Activated CD8-positive, alpha-beta memory T cell treated with anti-CD3 and anti-CD28 coated beads, Interleukin-2, amount 50 U/mL, for 48 hours (primary cell): ENCODE measurements around the gene GRM7.

Source experiments
- DNase-seq: peaks from one replicate; pipeline ENCODE4 v3.0.0-alpha.2; 2020

Gene GRM7

DNA sequence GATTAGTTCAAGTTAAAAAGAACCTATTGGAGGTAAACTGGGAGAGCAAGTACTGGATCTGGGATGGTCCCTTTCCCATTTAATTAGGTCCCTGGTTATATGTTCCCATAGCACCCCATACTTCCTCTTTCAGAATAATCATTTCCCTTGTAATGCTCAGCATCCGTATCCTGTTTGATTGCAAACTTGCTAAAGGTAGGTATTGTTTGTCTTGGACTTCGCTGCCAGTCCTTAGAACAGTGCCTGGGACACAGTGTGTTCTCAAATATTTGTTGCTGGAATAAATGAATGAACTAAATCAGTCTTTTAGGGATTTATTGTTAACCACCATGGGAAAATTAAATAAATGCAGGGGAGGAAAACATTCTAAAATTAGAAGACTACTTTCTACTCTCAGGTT, 299.8 kb downstream of the GRM7 start:
- DNase-seq = no peak

DNA sequence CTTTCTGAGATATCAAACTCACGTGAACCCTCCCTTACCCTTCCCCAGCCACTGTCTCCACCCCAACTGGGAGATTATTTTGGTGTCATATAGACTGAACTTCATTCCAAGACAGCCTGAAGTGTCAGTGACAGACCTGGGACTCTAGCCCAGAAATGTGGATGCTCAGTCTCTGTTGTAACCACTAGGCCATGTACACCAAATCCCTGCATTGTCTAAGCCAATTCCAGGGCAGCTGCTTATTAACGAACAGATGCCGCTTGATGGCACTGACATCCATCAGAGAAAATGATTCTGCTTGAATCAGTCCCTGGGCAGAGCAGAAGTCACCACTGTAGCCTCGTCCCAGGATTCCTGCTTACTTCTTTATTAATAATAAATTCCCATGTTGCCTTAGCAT, 305.5 kb downstream of the GRM7 start:
- no peak for DNase-seq

DNA sequence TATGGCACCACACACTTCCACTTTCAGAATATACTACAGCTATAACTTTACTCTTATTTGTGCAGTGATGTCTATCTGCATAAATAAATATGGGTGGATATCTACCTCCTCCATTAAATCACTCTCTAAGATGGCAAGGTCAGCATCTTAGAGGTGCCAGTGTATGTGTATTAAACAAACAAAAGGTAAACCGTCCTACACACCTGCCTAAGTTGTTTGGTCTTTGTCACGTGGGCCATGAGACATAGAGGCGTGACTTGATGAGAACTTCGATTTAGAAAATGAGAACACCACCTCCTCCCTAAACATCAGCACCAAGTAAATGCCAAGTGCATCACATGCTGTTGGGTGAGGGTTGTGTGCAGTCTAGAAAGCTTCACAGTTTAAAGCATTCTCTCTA, 310.6 kb downstream of the GRM7 start:
- DNase-seq = no peak

DNA sequence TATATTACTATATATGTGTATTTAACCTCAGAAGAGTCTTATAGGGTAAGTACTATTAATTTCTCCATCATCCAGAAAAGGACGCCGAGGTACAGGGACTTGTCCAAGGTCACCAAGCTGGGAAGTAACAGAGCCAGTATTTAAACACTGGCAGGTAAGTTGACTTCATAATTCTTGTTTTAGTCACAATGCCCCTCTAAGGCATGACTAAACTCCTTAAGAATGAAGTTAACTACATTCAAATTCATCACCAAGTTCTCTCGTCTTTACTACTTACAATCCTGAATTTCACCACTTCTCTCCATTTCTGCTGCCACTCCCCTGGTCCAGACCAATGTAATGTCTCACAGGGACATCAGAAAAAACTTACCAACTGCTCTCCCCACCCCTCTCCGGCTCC, 312.1 kb downstream of the GRM7 start:
- DNase-seq = no peak

DNA sequence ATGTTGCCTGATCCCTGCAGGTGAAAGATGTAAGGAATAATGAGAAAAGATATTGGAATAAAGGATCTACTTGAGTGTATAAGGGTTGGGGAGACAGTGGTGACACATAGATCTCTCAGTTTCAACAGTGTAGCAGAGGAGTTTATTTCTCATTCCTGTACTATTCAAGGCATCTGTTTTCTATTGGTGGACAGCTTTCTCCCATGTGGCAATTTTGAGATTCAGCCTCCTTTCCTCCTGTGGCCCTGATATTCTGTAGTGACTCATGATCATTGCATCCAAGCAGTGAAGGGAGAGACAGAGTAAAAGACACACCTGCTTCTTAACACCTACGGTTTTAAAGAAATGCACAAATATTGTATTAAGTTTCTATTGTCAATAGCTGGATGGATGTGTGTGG, 327.6 kb downstream of the GRM7 start:
- DNase-seq = no peak

DNA sequence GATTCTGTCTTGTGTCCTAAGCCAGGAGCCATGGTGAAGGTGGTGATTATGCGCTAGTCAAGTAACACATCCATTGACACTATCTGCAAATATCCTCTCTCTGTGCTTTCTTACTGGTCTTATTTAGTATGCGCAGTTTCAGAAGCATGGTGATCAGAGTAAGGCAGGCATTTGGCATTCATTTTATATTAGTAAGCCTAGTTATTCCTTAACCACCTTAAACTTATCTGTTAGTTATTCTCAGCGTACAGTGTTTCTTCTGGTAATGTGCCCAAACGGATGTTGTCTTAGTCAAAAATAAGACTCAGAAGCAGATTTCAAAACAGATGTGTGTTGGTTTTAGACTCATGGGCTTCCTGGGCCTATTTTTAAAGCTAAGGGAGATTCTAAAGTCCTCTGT, 329.2 kb downstream of the GRM7 start:
- DNase-seq = no peak

DNA sequence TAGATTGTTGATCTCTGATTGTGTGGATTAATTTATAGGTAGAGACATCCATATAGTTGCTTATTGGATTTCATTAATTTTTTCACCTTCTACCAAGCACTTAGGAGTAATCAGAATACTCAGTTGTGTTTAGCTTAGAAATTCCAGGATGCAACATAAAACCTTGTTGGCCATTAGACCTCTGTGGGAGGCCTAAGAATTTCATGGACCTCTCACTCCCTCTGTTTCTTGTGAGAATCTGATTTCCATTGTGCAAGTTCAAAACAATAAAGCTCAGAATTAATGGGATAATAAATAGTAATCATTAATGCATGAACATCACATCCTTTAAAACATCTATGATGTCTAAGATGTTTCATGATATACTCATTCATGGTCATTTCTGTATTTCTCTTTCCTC, 332.4 kb downstream of the GRM7 start:
- DNase-seq = no peak

DNA sequence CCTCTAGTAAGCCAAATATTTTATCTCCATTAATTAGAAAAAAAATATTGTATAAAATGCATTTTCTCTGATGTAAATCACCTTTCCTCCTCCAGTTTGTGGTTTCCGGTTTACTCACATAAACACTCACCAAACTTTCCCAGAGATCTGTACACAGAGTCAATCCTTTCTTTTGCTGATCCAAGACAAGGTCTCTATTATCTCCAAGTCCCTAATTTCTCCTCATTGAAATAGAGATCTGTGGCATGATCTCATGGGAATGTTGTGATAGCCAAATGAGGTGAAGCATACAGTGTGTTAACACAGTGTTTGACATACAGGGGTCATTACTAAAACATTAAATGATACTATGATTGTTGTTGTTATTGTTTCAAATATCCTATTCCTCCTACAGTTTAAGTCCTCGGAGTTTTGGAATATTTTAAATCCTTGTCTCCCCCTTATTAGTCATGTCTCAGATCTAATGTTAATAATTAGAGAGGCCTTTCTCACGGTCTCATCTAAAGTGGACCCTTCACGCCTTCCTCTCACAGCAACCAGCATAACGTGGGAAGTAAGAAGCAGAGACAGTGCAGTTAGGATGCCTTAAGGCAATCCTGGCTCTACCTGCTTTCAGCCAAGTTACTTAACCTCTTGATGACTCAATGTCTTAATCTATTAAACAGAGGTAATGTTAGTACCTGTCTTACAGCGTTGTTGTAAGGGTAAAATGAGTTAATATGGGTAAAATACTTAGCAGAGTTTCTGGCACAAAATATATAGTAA, 333.3 kb downstream of the GRM7 start:
- DNase-seq = no peak

DNA sequence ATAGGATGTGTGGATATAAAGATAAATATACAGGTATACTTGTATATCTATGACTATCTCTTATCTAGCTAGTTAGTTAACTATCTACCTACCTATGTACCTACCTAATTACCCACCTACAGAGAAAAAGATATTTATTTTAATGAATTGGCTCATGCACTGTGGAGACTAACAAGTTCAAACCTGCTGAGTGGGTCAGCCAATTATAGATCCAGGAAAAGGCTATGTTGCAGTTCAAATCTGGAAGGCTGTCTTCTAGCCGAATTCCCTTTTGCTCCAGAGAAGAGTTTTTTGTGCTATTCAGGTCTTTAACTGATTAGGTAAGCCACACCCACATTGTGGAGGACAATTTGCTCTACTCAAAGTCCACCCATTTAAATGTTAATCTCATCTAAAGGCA, 335.0 kb downstream of the GRM7 start:
- DNase-seq = no peak

DNA sequence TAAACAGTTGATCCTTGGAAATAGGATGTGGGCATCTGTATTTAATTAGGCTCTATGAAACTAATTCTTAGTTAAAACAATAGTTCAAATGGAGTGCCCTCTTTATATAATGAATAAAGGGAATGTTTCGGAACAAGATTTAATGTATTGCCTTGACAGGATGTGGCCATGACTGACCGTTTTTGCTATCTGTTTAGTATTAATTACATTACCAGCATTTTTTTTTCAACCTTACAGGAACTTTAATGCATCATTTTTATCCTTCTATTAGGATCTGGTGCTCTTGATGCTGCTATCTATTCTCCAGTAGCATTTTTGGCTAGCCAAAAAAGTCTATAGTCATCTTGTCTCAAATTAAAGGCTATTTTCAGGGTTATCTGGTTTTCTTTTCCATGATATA, 340.9 kb downstream of the GRM7 start:
- no peak for DNase-seq

DNA sequence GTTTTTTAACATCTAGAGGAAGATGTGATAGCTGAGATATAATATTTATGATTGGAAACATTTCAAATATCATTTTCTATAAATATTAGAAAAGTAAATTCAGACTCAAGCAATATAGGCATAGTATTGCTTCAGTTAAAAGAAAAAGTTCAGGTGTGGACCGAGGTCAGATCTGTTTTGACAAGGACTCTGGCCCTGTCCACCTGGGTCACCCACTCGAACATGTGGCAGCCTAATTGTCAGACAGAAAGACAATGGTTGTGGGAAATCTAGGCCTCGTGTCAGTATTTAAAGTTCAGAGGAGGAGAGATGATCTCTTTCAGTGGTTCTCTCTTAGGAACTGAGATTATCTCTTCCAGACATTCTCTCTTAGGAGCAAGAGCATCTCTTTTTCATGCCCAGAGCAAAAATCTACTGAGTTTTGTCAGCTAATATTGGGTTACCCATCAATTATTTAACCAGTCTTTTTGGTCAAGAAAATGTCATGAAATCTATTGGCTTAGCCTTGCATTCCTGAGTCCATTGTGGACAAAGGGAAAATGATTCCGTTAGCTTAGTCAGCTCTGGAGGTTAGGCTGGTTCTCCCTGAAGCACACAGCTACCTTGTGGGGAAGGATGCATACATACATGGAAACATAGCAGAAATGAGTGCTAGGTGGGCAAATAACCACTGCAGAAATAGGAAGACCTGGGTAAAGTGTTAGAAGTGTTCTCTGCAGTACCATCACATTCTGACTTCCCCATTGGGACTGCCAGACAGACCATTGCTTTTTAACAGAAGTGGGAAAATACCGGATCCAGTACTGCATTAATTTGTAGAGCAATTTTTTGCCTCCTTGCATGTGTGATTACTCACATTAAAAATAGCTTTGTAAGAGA, 343.3 kb downstream of the GRM7 start:
- no peak for DNase-seq

DNA sequence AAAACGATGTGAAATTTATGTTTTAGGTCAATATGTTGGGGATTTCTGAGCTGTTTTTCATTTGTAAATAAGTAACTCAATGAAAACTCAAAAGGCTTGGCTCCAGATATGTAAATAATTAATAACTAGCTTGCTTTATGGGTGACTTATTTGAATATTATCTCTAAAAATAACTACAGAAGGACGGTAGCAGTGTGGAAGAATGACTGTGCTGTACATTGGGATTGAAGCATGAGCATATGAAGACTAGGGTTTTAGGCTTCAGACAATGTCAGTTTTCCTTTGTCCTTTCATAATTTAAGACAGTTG, 343.9 kb downstream of the GRM7 start:
- no peak for DNase-seq

DNA sequence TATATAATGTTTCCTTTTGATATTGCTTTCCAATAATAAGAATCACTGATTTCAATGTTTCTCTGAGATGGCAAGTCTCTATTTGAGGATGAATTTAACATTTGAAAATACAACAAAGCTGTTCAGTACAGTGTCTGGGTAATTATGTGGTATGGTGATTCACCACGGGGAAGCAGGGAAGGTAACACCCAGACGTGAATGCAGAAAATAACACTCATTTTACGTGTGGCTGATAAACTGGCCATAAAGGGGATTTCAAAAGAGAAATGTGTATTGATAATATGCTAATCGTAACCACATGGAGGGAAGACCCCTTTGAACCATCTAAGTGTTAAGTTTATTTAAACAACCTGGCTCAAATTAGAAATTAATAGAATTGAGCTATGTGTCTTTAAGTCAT, 344.6 kb downstream of the GRM7 start:
- no peak for DNase-seq

DNA sequence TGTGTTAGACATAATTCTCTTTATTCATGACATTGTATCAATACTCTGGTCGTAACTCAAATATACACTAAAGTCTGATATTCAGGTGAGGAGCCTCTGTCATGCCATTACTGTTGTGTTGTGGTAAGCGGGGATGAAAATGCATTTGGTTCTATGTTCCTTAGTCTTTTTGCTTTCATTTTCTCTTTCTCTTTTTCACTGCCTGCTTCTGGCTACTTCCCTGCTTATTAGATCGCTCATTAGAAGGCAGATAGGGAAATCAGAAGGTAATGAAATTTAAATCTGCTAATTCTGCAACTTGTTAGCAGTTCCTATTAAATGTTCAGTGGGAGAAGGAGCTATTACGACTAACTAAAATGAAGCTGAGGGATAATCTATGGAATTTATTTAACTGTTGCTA, 345.0 kb downstream of the GRM7 start:
- no peak for DNase-seq

DNA sequence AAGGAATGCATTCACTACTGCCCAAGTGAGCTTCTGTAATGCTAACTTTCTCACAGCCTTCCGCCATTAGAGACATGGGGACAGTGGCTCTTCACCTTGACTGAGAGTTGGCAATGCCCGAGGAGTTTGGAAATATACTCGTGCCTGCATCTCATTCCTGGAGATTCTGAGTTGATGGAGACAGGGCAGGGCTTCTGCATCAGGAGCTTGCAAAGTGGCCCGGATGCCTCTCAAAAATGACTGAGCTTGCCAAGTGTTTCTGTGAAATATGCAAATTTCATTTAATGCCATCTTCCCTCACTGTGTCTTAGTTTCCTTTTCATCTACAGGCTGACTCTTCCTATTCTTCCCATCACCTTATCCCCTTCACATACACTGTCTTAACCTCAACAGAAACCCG, 346.2 kb downstream of the GRM7 start:
- DNase-seq = no peak

DNA sequence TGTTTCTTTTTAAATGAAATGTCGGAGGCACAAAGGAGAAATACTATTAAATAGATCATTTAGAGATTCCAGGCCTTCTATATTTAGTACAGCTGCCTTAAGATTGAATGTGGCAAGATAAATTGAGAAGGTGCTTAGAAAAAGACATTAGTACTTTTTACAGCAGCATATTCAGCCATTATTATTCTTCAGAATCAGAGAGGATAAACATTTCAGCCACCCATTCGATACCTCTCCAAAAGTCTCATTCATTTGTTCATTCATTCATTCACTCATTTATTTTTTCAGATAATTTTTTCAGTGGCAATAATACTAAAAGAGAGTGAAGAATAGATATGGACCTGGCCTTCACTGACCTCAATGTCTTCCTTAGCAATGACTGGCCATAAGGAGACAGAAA, 347.0 kb downstream of the GRM7 start:
- DNase-seq = no peak

DNA sequence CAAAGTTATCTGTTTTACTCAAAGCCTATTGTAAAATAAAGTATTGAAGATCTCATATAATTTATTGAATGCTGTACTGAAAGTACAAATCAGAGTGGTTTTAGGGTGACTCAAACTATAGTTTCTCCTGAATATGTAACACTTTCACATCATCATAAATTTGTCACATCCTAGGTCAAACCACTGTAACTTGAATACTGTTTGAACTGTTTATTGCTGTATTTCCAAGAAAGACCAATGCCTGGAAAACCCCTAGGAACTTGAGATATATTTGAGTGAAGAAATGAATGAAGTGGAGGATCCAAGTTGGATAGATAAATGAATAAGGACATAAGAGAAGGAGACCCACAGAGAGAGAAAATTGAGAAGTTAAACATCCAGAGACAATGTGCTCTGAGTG, 348.2 kb downstream of the GRM7 start:
- no peak for DNase-seq

DNA sequence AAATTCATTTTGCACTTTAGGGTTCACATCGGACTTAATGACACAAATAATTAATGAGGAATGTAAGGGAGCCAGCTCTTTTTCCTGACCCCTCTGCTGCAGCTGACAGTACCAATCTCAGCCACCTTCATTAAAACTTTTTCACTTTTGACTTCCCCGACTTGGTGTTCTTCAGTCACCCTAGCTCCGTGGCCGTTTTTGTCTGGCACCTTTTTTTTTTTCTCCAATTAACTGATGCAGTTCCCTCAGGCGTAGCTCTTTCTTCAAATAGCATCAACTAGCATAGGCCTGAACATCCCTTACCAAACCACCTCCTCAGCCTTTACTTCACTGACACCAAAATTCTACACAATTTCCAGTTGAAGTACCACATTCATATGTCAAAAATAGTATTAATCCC, 350.8 kb downstream of the GRM7 start:
- DNase-seq = no peak

DNA sequence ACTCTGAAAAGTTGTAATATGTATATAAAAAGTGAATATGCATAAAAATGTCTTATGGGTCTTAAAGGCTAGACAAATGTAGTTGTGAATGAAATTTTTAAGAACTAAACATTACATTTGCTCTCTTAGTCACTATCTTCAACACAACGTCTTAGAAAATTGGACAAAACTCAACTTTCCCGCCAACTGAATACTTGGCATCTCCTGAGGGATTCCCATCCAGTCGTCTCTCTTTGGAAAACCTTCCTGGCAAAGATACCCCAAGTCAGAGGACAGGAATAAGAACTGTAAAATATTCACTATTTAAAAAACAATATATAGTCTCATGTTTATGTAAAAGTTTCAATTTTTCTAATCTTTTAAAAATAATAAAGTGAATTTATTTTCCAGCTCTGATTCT, 354.8 kb downstream of the GRM7 start:
- DNase-seq = no peak

DNA sequence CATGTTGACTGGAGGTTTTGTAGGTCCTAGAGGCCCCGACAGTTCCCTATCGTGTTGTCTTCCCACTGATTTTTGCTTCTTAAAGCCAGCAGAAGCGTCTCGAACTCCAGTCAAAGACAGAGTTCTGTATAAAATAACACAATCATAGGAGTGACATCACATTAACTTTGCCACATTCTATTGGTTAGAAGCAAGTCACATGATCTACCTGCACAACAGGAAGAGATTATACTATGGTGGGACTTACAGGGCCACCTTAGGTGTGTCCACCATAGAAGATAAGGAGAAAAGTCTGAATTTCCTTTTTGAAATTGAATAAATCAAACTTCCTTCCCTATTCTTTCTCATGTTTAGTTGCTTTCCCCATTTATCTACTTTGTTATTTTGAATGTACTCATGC, 365.5 kb downstream of the GRM7 start:
- DNase-seq = no peak

DNA sequence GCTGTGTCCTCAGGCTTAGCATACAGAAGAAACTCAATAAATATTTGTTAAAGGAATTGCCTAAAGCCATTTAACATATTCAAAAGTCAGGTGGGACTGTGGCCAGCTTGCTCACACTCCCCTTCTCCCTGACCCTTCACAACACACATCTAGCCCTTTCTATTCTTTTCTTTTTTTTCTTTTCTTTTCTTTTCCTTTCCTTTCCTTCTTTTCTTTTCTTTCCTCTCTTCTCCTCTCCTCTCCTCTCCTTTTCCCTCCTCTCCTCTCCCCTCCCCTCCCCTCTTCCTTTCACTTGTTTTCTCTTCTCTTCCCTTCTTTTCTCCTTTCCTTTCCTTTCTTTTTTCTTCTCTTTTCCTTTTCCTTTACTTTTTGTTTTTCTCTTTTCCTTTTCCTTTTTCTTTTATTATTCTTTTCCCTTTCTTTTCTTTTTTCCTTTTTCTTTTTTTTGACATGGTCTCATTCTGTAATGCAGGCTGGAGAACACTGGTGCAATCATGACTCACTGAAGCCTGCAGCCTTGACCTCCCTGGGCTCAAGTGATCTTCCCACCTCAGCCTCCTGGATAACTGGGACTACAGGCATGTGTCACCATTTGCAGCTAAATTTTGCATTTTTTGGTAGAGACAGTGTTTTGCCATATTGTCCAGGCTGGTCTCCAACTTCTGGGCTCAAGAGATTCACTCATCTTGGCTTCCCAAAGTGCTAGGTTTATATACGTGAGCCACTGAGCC, 377.8 kb downstream of the GRM7 start:
- no peak for DNase-seq

DNA sequence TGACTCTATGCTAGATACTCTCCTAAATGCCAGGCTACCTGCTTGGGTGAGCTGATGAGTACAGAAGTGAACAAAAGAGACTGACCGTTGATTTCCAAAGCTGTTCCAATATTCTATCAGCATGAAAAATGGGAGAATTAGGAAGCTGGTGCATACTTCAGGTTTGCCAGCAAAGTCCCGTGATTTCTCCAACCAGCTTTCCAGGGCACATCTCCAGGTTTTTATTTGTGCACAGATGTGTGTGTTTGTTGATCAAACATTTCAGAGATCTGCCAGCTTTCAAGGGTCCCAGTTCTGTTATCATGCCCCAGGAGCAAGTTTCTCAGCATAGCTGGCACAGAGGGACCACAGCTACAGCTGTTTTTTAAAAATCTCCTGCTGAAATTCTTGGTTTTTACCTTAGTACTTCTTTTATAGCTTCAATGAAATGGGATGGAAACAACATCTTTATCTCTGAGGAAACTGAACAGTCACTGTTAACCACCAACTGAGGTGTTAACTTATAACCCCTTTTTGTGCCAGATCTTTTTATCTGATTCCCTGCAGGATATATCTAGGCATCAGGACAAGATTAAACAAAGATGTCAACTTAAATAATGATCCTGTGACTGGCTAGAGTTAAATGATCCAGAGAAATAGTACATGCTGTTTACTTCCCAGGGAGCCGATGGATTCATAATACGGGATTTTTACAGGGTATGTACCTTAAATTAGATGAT, 380.8 kb downstream of the GRM7 start:
- no peak for DNase-seq

DNA sequence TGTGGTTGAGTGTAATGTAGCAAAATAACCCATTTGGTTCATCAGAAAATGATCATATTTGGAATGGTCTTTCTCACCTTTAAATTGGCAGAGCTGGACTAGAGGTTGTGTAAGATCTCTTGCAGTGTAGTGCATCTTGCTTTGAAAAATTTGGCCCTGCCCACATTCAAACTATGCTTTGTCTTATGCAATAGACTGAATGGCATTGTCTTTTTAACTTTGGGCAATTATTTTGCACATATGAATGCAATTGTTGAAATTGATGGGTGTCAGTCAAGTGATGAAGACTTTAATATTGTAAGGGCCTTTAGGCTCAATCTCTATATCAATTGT, 381.4 kb downstream of the GRM7 start:
- no peak for DNase-seq
